GM18870 (cell line): ENCODE measurements around the gene NEU1.
"Not testable (repeated sequence)": the region's sequence is repeated elsewhere in the genome, so short reads cannot be mapped to it uniquely, and the experiment has no call there.

ENCODE experiments used
- ATAC-seq: cut with Tn5 transposase; IDR thresholded peaks from one replicate; pipeline ENCODE4 v1.9.1; 2021; ENCODE audit warnings: moderate library complexity; ENCODE audit not compliant: unreplicated experiment

NEU1 gene

DNA sequence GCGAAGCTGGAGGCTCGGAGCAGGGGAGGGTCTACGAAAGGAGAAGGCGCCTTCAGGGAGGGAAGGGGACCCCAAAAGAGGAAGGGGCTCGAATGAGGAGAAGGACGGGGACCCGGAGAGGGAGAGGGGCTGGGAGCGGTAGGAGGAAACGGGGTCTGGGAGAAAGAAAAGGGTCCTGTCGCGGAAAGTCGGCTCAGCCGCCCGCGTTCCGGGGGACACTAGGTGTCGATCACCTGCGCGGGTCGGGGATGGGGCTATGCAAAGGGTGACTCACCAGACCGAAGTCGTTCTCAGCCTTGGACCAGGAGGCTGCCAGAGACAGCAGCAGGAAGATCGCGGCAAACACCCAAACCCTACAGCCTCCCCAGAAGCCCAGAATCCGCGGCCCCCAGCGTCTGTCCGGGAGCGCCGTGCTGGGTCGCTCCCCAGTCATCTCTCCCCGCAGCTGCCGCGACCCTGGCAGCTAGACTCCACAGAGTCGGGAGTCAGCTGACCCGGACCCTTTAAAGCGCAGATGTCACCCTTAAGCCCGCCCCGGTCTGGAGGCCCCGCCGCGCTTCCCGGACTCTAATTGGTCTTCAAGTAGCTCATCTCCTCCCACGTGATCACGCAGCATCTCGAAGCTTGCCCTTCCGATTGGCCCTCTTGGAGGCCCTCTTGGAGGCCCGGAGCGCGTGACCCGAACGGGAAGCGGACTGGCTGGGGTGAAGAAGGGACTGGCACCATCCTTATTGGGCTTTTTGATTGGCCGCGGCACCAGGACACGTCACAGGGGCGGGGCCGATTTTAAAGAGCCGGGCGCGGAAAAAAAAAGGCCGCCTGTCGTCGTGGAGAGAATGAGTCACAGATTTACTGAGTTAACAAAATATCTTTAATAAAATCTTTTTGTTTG, at the start of gene NEU1:
NEU1 (minus strand) TSS at position 478 of the 892 bp plus-strand sequence; CDS start at position 433, 45 bp downstream.
- peak; percentile 87 for ATAC-seq

DNA sequence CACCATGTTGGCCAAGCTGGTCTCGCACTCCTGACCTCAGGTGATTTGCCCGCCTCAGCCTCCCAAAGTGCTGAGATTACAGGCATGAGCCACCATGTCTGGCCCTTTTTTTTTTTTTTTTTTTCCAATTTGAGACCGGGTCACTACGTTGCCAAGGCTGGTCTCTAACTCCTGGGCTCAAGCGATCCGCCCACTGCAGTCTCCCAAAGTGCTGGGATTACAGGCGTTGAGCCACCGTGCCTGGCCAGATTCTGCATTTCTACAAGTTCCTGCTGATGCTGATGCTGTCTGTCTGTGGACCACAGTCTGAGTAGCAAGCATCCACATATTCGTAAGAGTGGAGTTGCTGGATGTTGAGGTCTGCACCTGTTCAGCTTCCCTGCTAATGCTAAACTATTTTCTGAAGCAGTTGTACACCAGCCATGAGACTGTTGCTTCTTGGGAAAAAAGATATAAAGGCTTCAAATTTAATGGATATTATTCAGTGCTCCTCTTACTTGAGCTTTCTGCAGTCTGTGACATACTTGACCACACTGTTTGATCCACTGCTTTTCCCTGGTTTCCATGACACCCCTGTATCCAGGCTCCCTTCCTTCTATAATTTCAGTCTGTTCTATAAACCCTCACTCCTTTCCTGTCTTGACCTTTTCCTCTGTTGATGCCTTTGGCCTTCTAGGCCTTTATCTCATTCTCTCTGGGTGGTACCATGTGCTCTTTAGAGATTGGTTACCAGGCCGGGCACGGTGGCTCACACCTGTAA, 49.4 kb upstream of the NEU1 start:
- ATAC-seq = no peak

DNA sequence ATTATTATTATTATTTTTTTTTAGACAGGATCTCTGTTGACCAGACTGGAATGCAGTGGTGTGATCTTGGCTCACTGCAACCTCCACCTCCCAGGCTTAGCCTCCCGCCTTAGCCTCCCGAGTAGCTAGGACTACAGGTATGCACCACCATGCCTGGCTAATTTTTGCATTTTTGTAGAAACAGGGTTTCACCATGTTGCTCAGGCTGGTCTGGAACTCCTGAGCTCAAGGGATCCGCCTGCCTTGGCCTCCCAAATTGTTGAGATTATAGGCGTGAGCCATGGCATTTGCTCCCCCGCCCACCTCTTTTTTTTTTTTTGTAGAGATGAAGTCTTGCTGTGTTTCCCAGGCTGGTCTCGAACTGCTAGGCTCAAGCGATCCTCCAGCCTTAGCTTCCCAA, 46.7 kb upstream of the NEU1 start:
- ATAC-seq = not testable (repeated sequence)

DNA sequence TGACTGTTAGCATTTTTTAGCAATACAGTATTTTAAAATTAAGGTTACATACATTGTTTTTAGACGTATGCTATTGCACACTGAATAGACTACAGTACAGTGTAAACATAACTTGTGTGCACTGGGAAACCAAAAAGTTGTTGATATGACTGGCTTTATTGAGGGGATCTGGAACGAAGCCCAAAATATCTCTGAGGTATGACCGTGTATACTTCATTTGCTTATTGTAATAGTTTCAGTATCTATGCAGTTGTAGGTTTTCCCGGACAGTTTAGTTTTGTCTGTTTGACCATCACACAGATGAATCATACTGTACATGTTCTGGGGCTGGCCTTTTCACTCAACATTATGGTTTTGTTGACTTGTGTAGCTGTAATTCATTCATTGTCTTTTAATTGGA, 46.2 kb upstream of the NEU1 start:
- ATAC-seq = peak; percentile 80

DNA sequence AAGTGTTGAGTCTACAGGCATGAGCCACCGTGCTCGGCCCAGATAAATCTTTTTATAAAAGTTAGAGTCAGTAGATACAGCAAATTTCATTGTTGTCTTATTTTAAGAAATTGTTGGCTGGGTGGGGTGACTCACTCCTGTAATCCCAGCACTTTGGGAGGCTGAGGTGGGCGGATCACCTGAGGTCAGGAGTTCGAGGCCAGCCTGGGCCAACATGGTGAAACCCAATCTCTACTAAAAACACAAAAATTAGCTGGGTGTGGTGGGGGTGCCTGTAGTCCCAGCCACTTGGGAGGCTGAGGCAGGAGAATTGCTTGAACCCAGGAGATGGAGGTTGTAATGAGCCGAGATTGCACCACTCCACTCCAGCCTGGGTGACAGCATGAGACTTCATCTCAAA, 45.6 kb upstream of the NEU1 start:
- ATAC-seq = not testable (repeated sequence)

GRCh38 chr6:31907158-31907813, 44.7 kb upstream of the NEU1 start:
- no peak for ATAC-seq

GRCh38 chr6:31906727-31907126, 44.1 kb upstream of the NEU1 start:
- not testable (repeated sequence) for ATAC-seq

DNA sequence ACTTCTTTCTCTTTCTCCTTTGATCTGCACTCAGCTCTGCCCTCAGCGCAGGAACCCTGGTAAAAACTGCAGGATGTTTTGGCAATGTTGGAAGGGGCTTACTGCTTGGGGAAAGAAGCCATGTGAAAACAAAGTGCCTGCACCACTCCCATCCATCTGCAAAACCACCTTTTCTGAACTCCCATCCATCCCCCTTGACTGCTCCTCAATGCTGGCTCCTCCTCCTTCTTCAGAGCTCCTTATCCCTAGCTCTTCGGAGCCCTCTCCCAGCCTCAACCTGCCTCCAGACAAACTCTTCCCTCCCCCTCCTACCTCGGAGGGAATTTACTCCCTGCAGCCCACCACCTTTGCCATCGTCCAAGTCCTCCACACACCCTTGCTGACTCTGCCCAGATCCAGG, 43.5 kb upstream of the NEU1 start:
- ATAC-seq = no peak

- no peak for ATAC-seq
These were observed 42.4 kb upstream of the NEU1 start for GRCh38 chr6:31905041-31905440.

- ATAC-seq = no peak
These were observed 41.3 kb upstream of the NEU1 start for GRCh38 chr6:31903957-31904356.

DNA sequence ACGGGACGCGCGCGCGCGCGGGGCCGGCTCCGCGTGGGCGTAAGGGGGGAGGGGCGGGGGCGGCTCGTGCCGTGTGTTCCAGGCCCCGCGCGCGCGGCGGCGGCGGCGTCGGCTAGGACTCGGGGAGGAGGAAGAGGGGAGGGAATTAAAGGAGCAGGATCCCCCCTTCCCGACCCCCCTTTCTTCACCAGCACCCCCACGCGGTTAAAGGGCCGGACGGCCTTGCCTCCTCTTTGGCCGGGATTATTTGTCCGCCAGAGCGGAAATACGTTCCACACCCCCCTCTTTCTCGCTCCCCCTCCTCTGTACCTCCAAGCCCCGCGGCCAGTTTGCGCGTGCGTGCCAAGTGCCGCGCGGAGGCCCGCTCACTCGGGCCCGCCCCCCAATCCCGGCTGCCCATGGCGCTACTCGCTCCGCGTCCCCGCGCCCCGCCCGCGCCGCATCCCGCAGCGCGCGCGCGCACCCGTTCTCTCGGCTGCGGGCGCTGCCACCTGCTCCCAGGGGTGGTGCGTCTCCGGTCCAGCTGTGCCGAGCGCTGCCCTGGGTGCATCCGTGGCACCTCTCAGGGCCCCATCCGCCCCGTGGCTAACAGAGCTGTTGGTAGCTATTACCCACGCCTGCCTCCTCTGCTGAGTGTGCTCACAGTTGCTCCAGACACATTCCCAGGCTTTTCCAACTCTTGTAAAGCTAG, 39.5 kb upstream of the NEU1 start, which contains the start of gene ZBTB12:
ZBTB12 (minus strand) TSS at position 134 of the 691 bp plus-strand sequence. CDS start 781 bp downstream, outside the sequence.
- ATAC-seq = no peak

DNA sequence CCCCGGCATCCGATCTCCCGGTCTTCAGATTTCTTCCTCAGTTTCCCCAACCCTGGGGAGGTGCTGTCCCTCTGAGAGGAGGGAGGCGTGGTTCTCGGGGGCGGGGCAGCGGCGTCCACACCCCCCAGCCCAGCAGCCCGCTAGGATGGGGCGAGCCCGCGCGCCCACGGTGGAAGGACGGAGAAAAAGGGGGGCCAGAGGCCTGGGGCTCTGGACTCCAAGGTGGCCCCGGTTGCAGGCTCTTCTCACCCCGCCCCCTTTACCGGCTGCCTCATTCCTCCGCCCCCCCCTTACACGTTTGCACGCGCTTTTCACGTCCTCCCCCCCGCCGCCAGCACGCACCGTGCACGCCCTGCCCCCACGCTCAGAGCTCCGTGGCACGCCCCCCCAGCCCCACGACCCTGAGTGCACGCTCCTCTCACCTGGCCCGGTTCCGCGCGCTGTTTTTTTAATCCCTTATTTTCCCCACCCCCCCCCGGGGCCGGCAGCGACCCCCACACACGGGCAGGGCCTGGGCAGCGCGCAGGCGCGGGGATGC, 38.9 kb upstream of the NEU1 start:
- no peak for ATAC-seq

GRCh38 chr6:31900917-31901414, 38.3 kb upstream of the NEU1 start:
- no peak for ATAC-seq

DNA sequence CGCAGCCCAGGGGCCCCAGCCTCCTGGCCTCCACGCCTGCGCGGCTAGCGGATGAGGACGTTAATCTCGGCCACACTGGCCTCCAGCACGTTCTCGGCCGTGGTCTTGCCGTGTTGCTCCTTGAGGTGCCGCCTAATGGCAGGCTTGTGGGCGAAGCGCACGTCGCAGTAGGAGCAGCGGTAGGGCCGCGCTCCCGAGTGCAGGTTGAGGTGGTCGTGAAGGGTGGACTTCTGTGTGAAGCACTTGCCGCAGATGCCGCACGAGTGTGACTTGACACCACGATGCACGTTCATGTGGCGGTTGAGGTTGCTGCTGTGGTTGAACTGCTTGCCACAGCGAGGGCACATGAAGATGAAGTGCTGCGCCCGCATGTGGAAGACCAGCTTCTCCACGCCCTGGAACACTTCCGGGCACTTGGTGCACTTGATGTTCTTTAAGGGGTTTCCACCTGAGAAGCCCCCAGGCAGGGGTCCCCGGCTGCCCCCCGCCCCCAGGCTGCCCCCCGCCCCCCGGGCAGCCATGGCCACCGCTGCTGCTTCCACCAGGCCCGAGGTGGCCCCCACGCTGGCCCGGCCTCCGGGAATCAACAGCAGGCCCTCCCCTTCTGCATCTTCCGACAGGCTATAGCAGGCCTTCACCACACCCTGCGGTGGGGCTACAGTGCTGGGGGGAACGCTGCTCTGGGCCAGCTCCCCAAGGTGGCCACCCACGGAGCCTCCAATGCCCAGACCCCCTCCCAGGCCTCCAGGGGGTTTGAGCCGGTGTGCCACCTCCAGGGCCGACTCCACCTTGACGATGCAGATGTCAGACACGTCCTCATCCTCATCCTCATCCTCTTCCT, 37.5 kb upstream of the NEU1 start:
- no peak for ATAC-seq

DNA sequence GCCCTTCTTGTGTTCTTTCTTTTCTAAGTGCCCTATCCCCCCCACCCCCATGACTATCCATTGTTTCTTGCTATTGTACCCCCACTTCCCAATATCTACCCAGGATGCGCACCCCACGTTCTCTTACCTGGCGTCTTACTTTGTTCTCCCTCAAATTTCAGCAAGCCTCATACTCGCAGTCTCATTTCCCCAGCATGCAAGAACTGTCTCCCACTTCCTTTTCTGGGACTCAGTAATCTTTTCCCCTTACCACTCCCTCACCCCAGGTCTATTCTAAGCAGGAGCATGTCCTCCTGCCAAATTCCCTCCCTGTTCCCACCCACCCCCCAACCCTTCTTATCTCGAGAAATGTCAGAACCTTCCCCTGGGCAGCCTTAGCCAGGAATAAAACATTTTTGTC, 36.6 kb upstream of the NEU1 start:
- ATAC-seq = no peak

GRCh38 chr6:31898383-31899011, 35.9 kb upstream of the NEU1 start:
- ATAC-seq = no peak

GRCh38 chr6:31897612-31898382, 35.2 kb upstream of the NEU1 start, which contains the start of gene EHMT2:
TSS of gene EHMT2 (minus strand) at chr6:31897698. CDS start at chr6:31897677, 21 bp downstream.
- ATAC-seq = no peak
